ENCODE measurements around the gene SLC35A1.

GRCh38 chr6:87514831-87515230 lies 42.1 kb downstream of the SLC35A1 start:
- TF ChIP-seq EZH2 (IDR thresholded peaks at IDR 0.05; ENCODE audit: borderline replicate concordance, insufficient read depth, low read depth, low read length, poor library complexity, severe bottlenecking) (no peak), CTCF (IDR thresholded peaks at IDR 0.05) (no peak)
